ENCODE data around the gene PAM16. TPM values are rescaled to one million over a fixed set of nuclear protein-coding genes. Genes with fewer than 3 reads are reported as not detected.

Gene PAM16
- total and polyA plus RNA-seq, 9 of the 15 experiments (the other 6 are each of a cell fraction or from before 2014, with no cell fraction given), result 38.7 to 273 (median 79.3) TPM

DNA sequence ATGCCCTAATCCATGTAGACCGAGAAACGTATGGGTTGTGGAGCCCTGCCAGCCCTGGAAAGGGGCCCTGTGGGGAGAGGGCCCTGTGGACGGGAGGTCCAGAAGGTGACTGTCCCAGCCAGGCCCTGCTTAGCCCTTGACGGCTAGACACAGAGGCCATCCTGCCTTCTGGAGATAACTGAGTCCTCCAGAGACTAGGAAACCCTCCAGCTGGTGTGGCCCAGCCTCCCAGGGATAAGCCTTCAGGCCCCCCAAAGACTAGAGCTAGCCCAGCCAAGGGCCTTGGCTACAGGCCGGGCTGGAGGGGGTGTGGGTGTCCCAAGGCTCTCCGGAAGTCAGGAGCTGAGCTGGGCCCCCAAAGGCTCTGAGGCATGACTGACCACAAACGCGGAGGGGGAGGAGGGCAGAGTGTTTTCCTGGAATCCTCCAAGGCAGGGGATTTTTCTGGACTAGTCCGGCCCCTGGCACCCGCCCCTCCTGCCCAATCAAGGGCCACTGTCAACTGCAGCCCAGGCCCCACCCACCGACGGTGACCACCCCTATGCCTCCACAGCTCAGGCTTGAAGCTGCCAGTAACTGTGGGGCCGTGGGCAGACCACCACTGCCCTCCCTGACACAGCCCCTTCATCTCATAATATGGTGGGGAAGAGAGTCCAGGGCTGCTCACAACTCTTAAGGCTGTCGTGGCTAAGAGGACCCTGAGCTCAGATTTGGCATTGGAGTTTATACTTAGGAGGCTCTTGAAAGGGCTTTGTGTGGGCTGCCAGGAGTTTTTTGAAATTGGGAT, 19.6 kb upstream of the PAM16 start (continued):
- TF ChIP-seq, protein P1, sequence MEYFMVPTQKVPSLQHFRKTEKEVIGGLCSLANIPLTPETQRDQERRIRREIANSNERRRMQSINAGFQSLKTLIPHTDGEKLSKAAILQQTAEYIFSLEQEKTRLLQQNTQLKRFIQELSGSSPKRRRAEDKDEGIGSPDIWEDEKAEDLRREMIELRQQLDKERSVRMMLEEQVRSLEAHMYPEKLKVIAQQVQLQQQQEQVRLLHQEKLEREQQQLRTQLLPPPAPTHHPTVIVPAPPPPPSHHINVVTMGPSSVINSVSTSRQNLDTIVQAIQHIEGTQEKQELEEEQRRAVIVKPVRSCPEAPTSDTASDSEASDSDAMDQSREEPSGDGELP (CRISPR knock-in tag; IDR thresholded peaks at IDR 0.05; ENCODE audit: borderline replicate concordance), result peak; percentile 90
- TF ChIP-seq NRF1 (conservative IDR thresholded peaks at IDR 0.05 in 1 of 2, IDR thresholded peaks at IDR 0.05 in 1 of 2), result no peak
- TF ChIP-seq TCF3 (CRISPR knock-in tag; IDR thresholded peaks at IDR 0.05), result peak; percentile 54
- peak; percentile 65 for TF ChIP-seq GABPA (tag; conservative IDR thresholded peaks at IDR 0.05; ENCODE audit: low read depth)
- 0 out of 2 replicates have a peak, but pooled peaks have one; percentile 44 for TF ChIP-seq MYNN (IDR thresholded peaks at IDR 0.05)
- TF ChIP-seq MYNN (CRISPR knock-in tag; IDR thresholded peaks at IDR 0.05), result no peak
- no peak for TF ChIP-seq PHB2 (IDR thresholded peaks at IDR 0.05; ENCODE audit: low read depth)
- TF ChIP-seq ZFX (CRISPR knock-in tag; IDR thresholded peaks at IDR 0.05), result peak; percentile 38
- 0 out of 2 replicates have a peak, but pooled peaks have one; percentile 26 for TF ChIP-seq MBD2 (IDR thresholded peaks at IDR 0.05; ENCODE audit: borderline replicate concordance, low read depth)
- TF ChIP-seq ETS2 (tag; IDR thresholded peaks at IDR 0.05; ENCODE audit: borderline replicate concordance, poor library complexity, severe bottlenecking), result no peak
- TF ChIP-seq BRD4 (IDR thresholded peaks at IDR 0.05), result no peak
- TF ChIP-seq, protein P2, sequence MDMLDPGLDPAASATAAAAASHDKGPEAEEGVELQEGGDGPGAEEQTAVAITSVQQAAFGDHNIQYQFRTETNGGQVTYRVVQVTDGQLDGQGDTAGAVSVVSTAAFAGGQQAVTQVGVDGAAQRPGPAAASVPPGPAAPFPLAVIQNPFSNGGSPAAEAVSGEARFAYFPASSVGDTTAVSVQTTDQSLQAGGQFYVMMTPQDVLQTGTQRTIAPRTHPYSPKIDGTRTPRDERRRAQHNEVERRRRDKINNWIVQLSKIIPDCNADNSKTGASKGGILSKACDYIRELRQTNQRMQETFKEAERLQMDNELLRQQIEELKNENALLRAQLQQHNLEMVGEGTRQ (CRISPR knock-in tag; IDR thresholded peaks at IDR 0.05), result no peak
- TF ChIP-seq ARID1B (IDR thresholded peaks at IDR 0.05), result peak; percentile 62
- peak; percentile 44; the same call in 1 of the 2 replicates for TF ChIP-seq DMBX1 (CRISPR knock-in tag; IDR thresholded peaks at IDR 0.05; ENCODE audit: borderline replicate concordance)
- 0 out of 2 replicates have a peak, but pooled peaks have one; percentile 71 for TF ChIP-seq ZNF175 (CRISPR knock-in tag; IDR thresholded peaks at IDR 0.05; ENCODE audit: low read depth)
- TF ChIP-seq, protein P3, sequence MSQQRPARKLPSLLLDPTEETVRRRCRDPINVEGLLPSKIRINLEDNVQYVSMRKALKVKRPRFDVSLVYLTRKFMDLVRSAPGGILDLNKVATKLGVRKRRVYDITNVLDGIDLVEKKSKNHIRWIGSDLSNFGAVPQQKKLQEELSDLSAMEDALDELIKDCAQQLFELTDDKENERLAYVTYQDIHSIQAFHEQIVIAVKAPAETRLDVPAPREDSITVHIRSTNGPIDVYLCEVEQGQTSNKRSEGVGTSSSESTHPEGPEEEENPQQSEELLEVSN (IDR thresholded peaks at IDR 0.05; ENCODE audit: borderline replicate concordance in 1 of 2, extremely low read depth in 1 of 2, insufficient read depth in 1 of 2, insufficient read length in 1 of 2, low read depth in 1 of 2, low read length in 1 of 2, poor library complexity in 1 of 2, severe bottlenecking in 1 of 2), result peak in 1 of 2 experiments; percentile 12
- no peak for TF ChIP-seq POLR2A (conservative IDR thresholded peaks at IDR 0.05)
- TF ChIP-seq XRCC5 (IDR thresholded peaks at IDR 0.05; ENCODE audit: low read depth, low read length), result no peak

Data from K562 (cell line).